Karpas-422 (cell line): ENCODE measurements around the gene ZNG1A. TPM values are rescaled to one million over a fixed set of nuclear protein-coding genes. Genes with fewer than 3 reads are reported as not detected.
"Not testable (repeated sequence)": the region's sequence is repeated elsewhere in the genome, so short reads cannot be mapped to it uniquely, and the experiment has no call there.

Experiments used
- DNase-seq: peaks from one replicate; pipeline ENCODE4 v3.0.0-alpha.2; 2015
- H2AFZ ChIP-seq: fragments of 200-600 bp; sonication (generic); 2 replicates; pipeline ENCODE4 v1.6.1; 2014; ENCODE audit warnings: antibody characterized with exemption, low read length, mixed read lengths
- H3K27ac ChIP-seq: fragments of 200-600 bp; sonication (generic); 2 replicates; pipeline ENCODE4 v1.5.1; 2014; ENCODE audit warnings: mild to moderate bottlenecking, low read length, moderate library complexity
- H3K27me3 ChIP-seq: fragments of 200-600 bp; sonication (generic); 2 replicates; pipeline ENCODE4 v1.6.1; 2014; ENCODE audit warnings: low read length, mixed read lengths
- H3K36me3 ChIP-seq: fragments of 200-600 bp; sonication (generic); 2 replicates; pipeline ENCODE4 v1.6.1; 2014; ENCODE audit warnings: low read length, mixed read lengths; ENCODE audit not compliant: insufficient read depth
- H3K4me1 ChIP-seq: fragments of 200-600 bp; sonication (generic); 2 replicates; pipeline ENCODE4 v1.6.1; 2014; ENCODE audit warnings: mild to moderate bottlenecking, low read length, mixed read lengths
- H3K4me2 ChIP-seq: fragments of 200-600 bp; sonication (generic); 2 replicates; pipeline ENCODE4 v1.6.1; 2014; ENCODE audit warnings: low read length, low read depth, mild to moderate bottlenecking; ENCODE audit not compliant: poor library complexity, severe bottlenecking
- H3K4me3 ChIP-seq: fragments of 200-600 bp; sonication (generic); 2 replicates; pipeline ENCODE4 v1.5.1; 2014; ENCODE audit warnings: mild to moderate bottlenecking, antibody characterized with exemption, low read length, mixed read lengths
- H3K79me2 ChIP-seq: fragments of 200-600 bp; sonication (generic); 2 replicates; pipeline ENCODE4 v1.6.1; 2014; ENCODE audit warnings: mild to moderate bottlenecking, low read length, mixed read lengths
- H3K9ac ChIP-seq: fragments of 200-600 bp; sonication (generic); 2 replicates; pipeline ENCODE4 v1.6.0; 2014; ENCODE audit warnings: low read length
- H3K9me2 ChIP-seq: fragments of 200-600 bp; sonication (generic), shearing (Covaris generic); replicated peaks from 2 replicates; pipeline ENCODE4 v1.6.0; 2014; ENCODE audit warnings: mild to moderate bottlenecking, low read length, moderate library complexity; ENCODE audit not compliant: insufficient read depth
- H3K9me3 ChIP-seq: fragments of 300-700, 200-600 bp; sonication (generic); 2 replicates; pipeline ENCODE4 v1.6.1; 2014; ENCODE audit warnings: low read length, mixed read lengths
- H4K20me1 ChIP-seq: fragments of 200-600 bp; sonication (generic); 2 replicates; pipeline ENCODE4 v1.6.1; 2014; ENCODE audit warnings: mild to moderate bottlenecking, antibody characterized with exemption, low read length, low read depth; ENCODE audit not compliant: insufficient read depth
- total RNA-seq: library from RNA; depleted of rRNA; stranded (reverse); fragments of >200 nt; shearing (Covaris generic); gene quantifications from 2 replicates; pipeline ENCODE4 v1.2.3, GENCODE V29; 2014; ENCODE audit warnings: low replicate concordance

The ZNG1A gene
- total RNA-seq, 1 experiment from 2014 or later = 71.0 TPM

DNA sequence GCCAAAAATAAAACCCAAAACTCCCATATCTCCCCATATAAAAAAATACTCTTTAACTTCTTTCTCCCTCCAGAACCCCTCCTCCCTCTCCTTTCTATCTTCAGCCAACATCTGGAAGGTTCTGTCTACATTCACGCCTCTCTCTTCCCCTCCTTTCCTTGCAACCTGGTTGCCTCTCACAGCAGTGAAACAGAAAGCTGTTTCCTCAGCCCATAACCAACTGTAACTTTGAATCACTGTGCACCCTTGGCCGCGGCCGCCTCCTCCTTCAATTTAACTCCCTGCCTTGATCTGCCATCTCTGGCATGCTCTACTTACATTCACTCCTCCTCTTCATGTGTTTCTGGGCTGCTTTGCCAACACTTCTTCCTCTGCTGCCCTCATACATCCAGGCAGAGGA, 83.9 kb downstream of the ZNG1A start:
- not testable (repeated sequence) for DNase-seq, H3K4me2 ChIP-seq

DNA sequence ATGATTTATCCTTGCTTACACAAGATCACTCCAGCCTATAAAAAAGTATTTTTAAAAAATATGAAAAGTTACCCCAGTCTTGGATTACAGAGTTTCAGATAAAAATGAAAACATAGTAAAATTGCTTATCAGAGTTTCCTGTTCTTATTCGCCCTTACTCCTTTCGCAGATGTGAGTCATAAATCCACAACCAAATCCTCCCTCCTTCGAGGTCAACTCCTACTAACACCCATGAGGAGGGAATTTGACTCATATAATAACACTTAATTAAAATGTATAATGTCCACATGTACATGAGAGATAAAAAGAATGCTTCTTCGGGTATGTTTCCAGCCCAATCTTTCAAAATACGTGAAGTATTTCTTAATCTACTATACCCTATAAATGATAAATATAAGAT, 84.5 kb downstream of the ZNG1A start:
- not testable (repeated sequence) for DNase-seq, H3K27ac ChIP-seq

More for the DNA sequence above, 83.9 kb downstream of the ZNG1A start:
- H2AFZ ChIP-seq, H3K4me1 ChIP-seq, H3K27ac ChIP-seq, H3K9ac ChIP-seq, H3K9me2 ChIP-seq, H3K27me3 ChIP-seq, H3K9me3 ChIP-seq, H4K20me1 ChIP-seq, H3K36me3 ChIP-seq, H3K4me3 ChIP-seq, H3K79me2 ChIP-seq: not testable (repeated sequence)

DNA sequence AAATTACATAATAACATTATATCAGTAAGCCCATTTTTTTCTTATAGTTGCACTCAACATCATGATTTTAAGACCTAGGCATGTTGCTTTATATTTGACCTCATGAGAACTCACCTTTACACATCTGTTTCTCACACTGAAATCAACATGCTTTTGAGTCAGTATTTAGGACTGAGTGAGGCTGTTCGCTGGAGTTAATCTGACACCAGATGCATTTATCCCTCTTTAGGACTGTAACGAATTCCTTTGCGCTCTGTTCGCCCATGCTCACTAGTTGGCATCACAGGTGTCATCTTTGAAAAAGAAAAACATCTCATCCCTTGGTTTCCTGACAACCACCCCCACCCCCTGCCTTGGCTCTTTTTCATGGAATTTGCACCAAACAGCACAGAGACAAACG, 84.9 kb downstream of the ZNG1A start:
- not testable (repeated sequence) for H3K9me2 ChIP-seq, H4K20me1 ChIP-seq, H3K36me3 ChIP-seq, H3K9me3 ChIP-seq, H3K4me3 ChIP-seq, DNase-seq, H3K9ac ChIP-seq, H3K27ac ChIP-seq, H3K4me2 ChIP-seq, H3K27me3 ChIP-seq, H3K79me2 ChIP-seq, H2AFZ ChIP-seq, H3K4me1 ChIP-seq

More for the DNA sequence above, 84.5 kb downstream of the ZNG1A start:
- not testable (repeated sequence) for H3K9ac ChIP-seq, H3K9me2 ChIP-seq, H3K4me3 ChIP-seq, H3K4me2 ChIP-seq, H3K9me3 ChIP-seq, H3K79me2 ChIP-seq, H2AFZ ChIP-seq, H3K36me3 ChIP-seq, H4K20me1 ChIP-seq, H3K4me1 ChIP-seq, H3K27me3 ChIP-seq

DNA sequence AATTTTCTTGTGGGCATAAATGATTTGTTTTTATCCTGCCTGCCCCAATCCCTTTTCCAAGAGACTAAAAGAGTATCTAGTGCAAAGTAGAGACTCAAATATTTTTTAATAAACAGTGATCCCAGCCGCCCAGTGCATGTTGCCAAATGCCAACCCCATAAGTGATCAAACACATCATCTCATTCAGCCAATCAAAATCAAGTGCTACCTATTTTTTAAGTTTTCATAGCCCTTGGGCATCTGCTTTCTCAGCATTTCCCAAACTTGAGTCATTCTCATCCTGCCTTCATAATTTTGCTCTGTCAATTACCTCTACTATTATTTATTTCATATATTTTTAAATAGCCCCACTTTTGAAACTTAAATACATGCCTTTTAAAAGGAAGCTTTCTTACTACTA, 88.0 kb downstream of the ZNG1A start:
- not testable (repeated sequence) for H3K27ac ChIP-seq, H4K20me1 ChIP-seq, H2AFZ ChIP-seq, H3K4me2 ChIP-seq, H3K4me3 ChIP-seq, DNase-seq, H3K79me2 ChIP-seq, H3K27me3 ChIP-seq, H3K9me3 ChIP-seq, H3K4me1 ChIP-seq, H3K36me3 ChIP-seq, H3K9me2 ChIP-seq, H3K9ac ChIP-seq

DNA sequence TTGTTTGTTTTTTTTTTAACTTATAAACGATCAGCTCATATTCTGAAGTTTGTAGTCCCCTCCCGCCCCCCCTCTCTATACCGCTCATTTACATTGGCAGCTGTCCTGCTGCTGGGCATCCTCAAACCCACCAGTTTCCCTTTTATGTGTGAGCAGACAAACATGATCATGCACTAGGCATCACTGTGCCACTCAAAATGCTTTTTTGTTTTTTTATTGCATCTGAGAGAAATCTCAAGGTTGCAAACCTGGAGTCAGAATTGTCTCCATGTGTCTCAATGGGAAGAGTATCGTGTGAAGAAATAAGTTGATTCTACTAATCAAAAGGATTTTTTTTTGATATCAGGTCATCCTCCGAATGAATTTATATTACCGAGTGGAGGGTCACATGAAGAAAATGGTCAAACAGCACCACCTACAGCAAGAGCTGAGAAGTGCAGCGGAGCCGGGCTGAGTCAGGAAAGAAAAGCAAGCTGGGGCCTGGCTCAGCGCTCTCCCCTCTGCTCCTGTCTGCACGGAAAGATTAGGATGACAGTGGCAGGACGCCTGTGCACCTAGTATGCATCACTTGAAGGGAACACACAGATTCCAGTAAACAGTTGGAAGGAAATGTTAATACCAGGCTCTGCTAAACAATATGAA, 90.3 kb downstream of the ZNG1A start:
- H2AFZ ChIP-seq, H4K20me1 ChIP-seq, H3K9me2 ChIP-seq, H3K9ac ChIP-seq, H3K4me1 ChIP-seq, H3K27ac ChIP-seq, DNase-seq, H3K9me3 ChIP-seq, H3K36me3 ChIP-seq, H3K4me2 ChIP-seq, H3K27me3 ChIP-seq, H3K79me2 ChIP-seq, H3K4me3 ChIP-seq: not testable (repeated sequence)

DNA sequence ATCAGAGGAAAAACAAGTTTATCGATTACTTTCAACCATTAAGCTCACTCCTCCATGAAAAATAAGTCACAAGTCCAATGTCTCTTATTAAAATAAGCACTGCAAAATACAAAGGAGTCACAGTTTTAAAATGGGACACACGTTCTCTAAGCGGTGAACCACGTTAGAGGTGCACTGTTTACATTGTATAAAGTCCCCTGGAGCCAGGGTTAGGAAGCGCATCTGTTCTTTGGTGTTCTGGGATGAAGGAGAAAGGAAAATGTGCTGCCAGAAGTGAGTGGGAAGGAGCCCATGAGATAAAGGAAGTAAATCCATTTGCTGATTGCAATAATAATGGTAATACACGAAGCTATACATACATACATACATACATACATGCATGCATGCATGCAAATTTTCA, 91.0 kb downstream of the ZNG1A start:
- not testable (repeated sequence) for H3K4me1 ChIP-seq, H3K27ac ChIP-seq, H3K4me3 ChIP-seq, H4K20me1 ChIP-seq, H3K36me3 ChIP-seq, H3K9me3 ChIP-seq, H2AFZ ChIP-seq, H3K9me2 ChIP-seq, H3K9ac ChIP-seq, H3K27me3 ChIP-seq, H3K79me2 ChIP-seq, H3K4me2 ChIP-seq, DNase-seq

DNA sequence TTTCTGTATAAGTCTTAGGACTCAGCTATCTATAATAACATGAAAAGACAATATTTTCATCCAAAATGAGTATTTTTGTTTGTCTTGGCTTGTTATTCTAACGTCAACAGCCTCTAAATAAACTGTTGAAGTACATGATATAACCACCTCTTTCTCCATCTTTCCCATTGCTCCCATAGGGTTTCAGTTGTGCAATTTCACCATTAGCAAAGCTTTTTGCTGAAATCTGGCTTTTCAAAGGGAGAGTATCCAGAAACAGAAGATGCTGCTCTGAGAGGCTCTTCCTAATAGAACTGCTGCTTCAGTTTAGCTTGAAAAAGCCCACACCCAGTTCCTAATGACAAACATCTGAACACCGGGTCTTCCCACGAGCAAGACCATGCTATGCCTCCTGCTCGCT, 91.8 kb downstream of the ZNG1A start:
- not testable (repeated sequence) for H3K27ac ChIP-seq, H3K27me3 ChIP-seq, H3K4me3 ChIP-seq, H3K36me3 ChIP-seq, H2AFZ ChIP-seq, H4K20me1 ChIP-seq, H3K9ac ChIP-seq, H3K4me2 ChIP-seq, H3K79me2 ChIP-seq, H3K9me3 ChIP-seq, H3K9me2 ChIP-seq, DNase-seq, H3K4me1 ChIP-seq

DNA sequence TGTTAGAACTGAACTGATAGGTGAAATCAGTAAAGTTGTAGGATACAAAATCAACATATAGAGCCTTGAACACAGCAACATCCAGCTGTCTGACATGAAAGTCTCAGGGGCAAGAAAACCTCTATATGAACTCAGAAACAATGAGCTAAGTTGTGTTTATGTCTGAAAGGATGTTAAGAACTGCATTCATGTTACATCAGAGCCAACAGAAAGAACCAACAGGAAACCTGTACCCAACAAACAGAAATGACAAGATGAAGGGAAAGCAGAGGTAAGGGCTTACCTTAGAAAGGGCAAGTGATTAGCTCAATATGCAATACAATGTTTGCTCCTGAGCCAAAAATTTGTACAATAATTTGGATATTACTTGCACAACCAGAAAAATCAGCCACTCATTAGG, 92.2 kb downstream of the ZNG1A start:
- not testable (repeated sequence) for H3K9me3 ChIP-seq, H2AFZ ChIP-seq, H3K4me3 ChIP-seq

More for the DNA sequence above, 92.2 kb downstream of the ZNG1A start:
- not testable (repeated sequence) for H3K36me3 ChIP-seq, H3K4me2 ChIP-seq, H4K20me1 ChIP-seq, H3K27ac ChIP-seq, H3K4me1 ChIP-seq, H3K79me2 ChIP-seq, H3K27me3 ChIP-seq, DNase-seq, H3K9ac ChIP-seq, H3K9me2 ChIP-seq
